ENCODE results near the gene CLEC12A.
"Not testable (repeated sequence)": the region's sequence is repeated elsewhere in the genome, so short reads cannot be mapped to it uniquely, and the experiment has no call there.

The CLEC12A gene

GRCh38 chr12:9971181-9971580 is at the start of gene CLEC12A:
Gene CLEC12A (plus strand): TSS chr12:9971409. CDS start chr12:9971597, 188 bp downstream.
- no peak for DNase-seq (ENCODE audit: low read depth in 2 of 2)

GRCh38 chr12:9922429-9922828 is 48.8 kb upstream of the CLEC12A start:
- no peak for DNase-seq (ENCODE audit: low read depth in 2 of 2)

- no peak for DNase-seq (ENCODE audit: low read depth in 2 of 2)
Measured at GRCh38 chr12:9925705-9926393, 45.4 kb upstream of the CLEC12A start.

GRCh38 chr12:9926876-9927275 is 44.3 kb upstream of the CLEC12A start:
- DNase-seq (ENCODE audit: low read depth in 2 of 2), result no peak

GRCh38 chr12:9928607-9929006 is 42.6 kb upstream of the CLEC12A start:
- no peak for DNase-seq (ENCODE audit: low read depth in 2 of 2)

- DNase-seq (ENCODE audit: low read depth in 2 of 2), result no peak
Measured at GRCh38 chr12:9931245-9931644, 40.0 kb upstream of the CLEC12A start.

- no peak for DNase-seq (ENCODE audit: low read depth in 2 of 2)
Measured at GRCh38 chr12:9932270-9932669, 38.9 kb upstream of the CLEC12A start, which contains the start of gene CLEC2A. Gene CLEC2A (minus strand): TSS chr12:9932370. CDS start chr12:9932329, 41 bp downstream.

- DNase-seq (ENCODE audit: low read depth in 2 of 2), result no peak
Measured at GRCh38 chr12:9933958-9934357, 37.3 kb upstream of the CLEC12A start.

- DNase-seq (ENCODE audit: low read depth in 2 of 2), result no peak
Measured at GRCh38 chr12:9935026-9935425, 36.2 kb upstream of the CLEC12A start.

- no peak for DNase-seq (ENCODE audit: low read depth in 2 of 2)
Measured at GRCh38 chr12:9936591-9936990, 34.6 kb upstream of the CLEC12A start.

GRCh38 chr12:9940375-9940774 is 30.8 kb upstream of the CLEC12A start:
- DNase-seq (ENCODE audit: low read depth in 2 of 2), result no peak

GRCh38 chr12:9941838-9942237 is 29.4 kb upstream of the CLEC12A start:
- no peak for DNase-seq (ENCODE audit: low read depth in 2 of 2)

GRCh38 chr12:9943240-9943639 is 28.0 kb upstream of the CLEC12A start:
- DNase-seq (ENCODE audit: low read depth in 2 of 2), result no peak

- no peak for DNase-seq (ENCODE audit: low read depth in 2 of 2)
Measured at GRCh38 chr12:9944391-9944790, 26.8 kb upstream of the CLEC12A start.

- no peak for DNase-seq (ENCODE audit: low read depth in 2 of 2)
Measured at GRCh38 chr12:9947674-9948073, 23.5 kb upstream of the CLEC12A start.

- no peak for DNase-seq (ENCODE audit: low read depth in 2 of 2)
Measured at GRCh38 chr12:9948606-9949296, 22.5 kb upstream of the CLEC12A start.

- no peak for DNase-seq (ENCODE audit: low read depth in 2 of 2)
Measured at GRCh38 chr12:9951026-9951675, 20.1 kb upstream of the CLEC12A start.

GRCh38 chr12:9952954-9953729 is 18.1 kb upstream of the CLEC12A start:
- DNase-seq (ENCODE audit: low read depth in 2 of 2), result not testable (repeated sequence)

GRCh38 chr12:9957834-9958233 is 13.4 kb upstream of the CLEC12A start:
- DNase-seq (ENCODE audit: low read depth in 2 of 2), result no peak

GRCh38 chr12:9960590-9960989 is 10.6 kb upstream of the CLEC12A start:
- no peak for DNase-seq (ENCODE audit: low read depth in 2 of 2)

- DNase-seq (ENCODE audit: low read depth in 2 of 2), result no peak
Measured at GRCh38 chr12:9961106-9961505, 10.1 kb upstream of the CLEC12A start.

GRCh38 chr12:9961901-9962300 is 9.3 kb upstream of the CLEC12A start:
- no peak for DNase-seq (ENCODE audit: low read depth in 2 of 2)
